H1 (cell line): ENCODE results near the gene ACVR2A. TPM values are rescaled to one million over a fixed set of nuclear protein-coding genes. Genes with fewer than 3 reads are reported as not detected.

ENCODE experiments used
- CTCF ChIA-PET: fragments of 300-600 bp; sonication (Branson Sonifier 250); formaldehyde crosslinking; loops from one replicate; lab custom pipeline; 2021; ENCODE audit not compliant: partially characterized antibody; lab: Charles Lee
- POLR2A ChIA-PET: fragments of 300-600 bp; sonication (Branson Sonifier 250); formaldehyde crosslinking; loops from one replicate; lab custom pipeline; 2021; ENCODE audit warnings: inconsistent platforms; ENCODE audit not compliant: partially characterized antibody; lab: Charles Lee
- DNase-seq, 2 experiments: peaks; one replicate each; pipeline versions ENCODE4 v3.0.0 to v3.0.0-alpha.2; 2010 to 2022; ENCODE audit warnings: low spot score in 2 of 2, low read depth in 1 of 2, mixed read lengths in 1 of 2
- FAIRE-seq: peaks from 2 replicates; lab custom pipeline; 2011; peaks lifted over from hg19 to GRCh38; lab: Jason Lieb, UNC
- H2AFZ ChIP-seq: 2 replicates; pipeline ENCODE4 v1.8.1; 2012; ENCODE audit warnings: low read length, inconsistent platforms
- H2AK5ac ChIP-seq: 2 replicates; pipeline ENCODE4 v1.6.1; 2013; ENCODE audit warnings: low read depth, low read length
- H2BK120ac ChIP-seq: replicated peaks from 2 replicates; pipeline ENCODE3; 2013; ENCODE audit warnings: low read depth, low read length, inconsistent platforms
- H2BK12ac ChIP-seq: 2 replicates; pipeline ENCODE4 v1.6.1; 2013; ENCODE audit warnings: low read depth, low read length
- H2BK15ac ChIP-seq: 2 replicates; pipeline ENCODE4 v1.6.1; 2013; ENCODE audit warnings: low read length
- H2BK20ac ChIP-seq: 2 replicates; pipeline ENCODE4 v1.6.1; 2013; ENCODE audit warnings: low read length
- H2BK5ac ChIP-seq: 2 replicates; pipeline ENCODE4 v1.6.1; 2013; ENCODE audit warnings: low read depth, low read length
- H3K14ac ChIP-seq: 2 replicates; pipeline ENCODE4 v1.6.1; 2013; ENCODE audit warnings: inconsistent platforms; ENCODE audit not compliant: insufficient read length
- H3K18ac ChIP-seq: 2 replicates; pipeline ENCODE4 v1.6.1; 2013; ENCODE audit warnings: low read length; ENCODE audit errors: extremely low read depth
- H3K23ac ChIP-seq: 2 replicates; pipeline ENCODE4 v1.6.1; 2013; ENCODE audit warnings: inconsistent platforms; ENCODE audit not compliant: insufficient read length
- H3K23me2 ChIP-seq: 2 replicates; pipeline ENCODE4 v1.6.1; 2013; ENCODE audit warnings: low read depth, low read length
- H3K27ac ChIP-seq: 2 replicates; pipeline ENCODE4 v1.6.1; 2011; ENCODE audit warnings: low read depth, low read length, inconsistent platforms
- H3K27me3 ChIP-seq, 4 experiments: replicated peaks in 1 of 4; 1 replicate in 1 of 4; 2 replicates in 3 of 4; pipeline versions ENCODE4 v1.6.1 to v1.8.1; 2011 to 2013; ENCODE audit warnings: low read length in 3 of 4, mild to moderate bottlenecking in 3 of 4, inconsistent platforms in 2 of 4, mixed read lengths in 2 of 4, moderate library complexity in 1 of 4; ENCODE audit not compliant: control insufficient read depth in 3 of 4, insufficient read depth in 3 of 4; ENCODE audit errors: extremely low read depth in 1 of 4
- H3K36me3 ChIP-seq, 4 experiments: 2 replicates each; pipeline versions ENCODE4 v1.6.1 to v1.8.1; 2011 to 2013; ENCODE audit warnings: mild to moderate bottlenecking in 4 of 4, low read length in 3 of 4, moderate library complexity in 2 of 4, control low read depth in 1 of 4, inconsistent platforms in 1 of 4; ENCODE audit not compliant: insufficient read depth in 4 of 4, control insufficient read depth in 2 of 4
- H3K4ac ChIP-seq: replicated peaks from 2 replicates; pipeline ENCODE3; 2013; ENCODE audit warnings: low read length, low read depth, mixed read lengths, inconsistent platforms; ENCODE audit not compliant: insufficient read length
- H3K4me1 ChIP-seq, 4 experiments: replicated peaks in 1 of 4; 1 replicate in 1 of 4; 2 replicates in 3 of 4; pipeline versions ENCODE4 v1.6.1 to v1.8.1; 2011 to 2013; ENCODE audit warnings: low read length in 3 of 4, inconsistent platforms in 2 of 4, mixed read lengths in 1 of 4; ENCODE audit not compliant: insufficient read depth in 4 of 4, control insufficient read depth in 3 of 4
- H3K4me2 ChIP-seq, 2 experiments: 2 replicates each; pipeline versions ENCODE4 v1.6.1 to v1.8.1; 2011 to 2013; ENCODE audit warnings: low read depth in 2 of 2, low read length in 2 of 2, control low read depth in 1 of 2, inconsistent platforms in 1 of 2, mild to moderate bottlenecking in 1 of 2; ENCODE audit not compliant: insufficient read depth in 1 of 2
- H3K4me3 ChIP-seq, 4 experiments: fragments of 200-600, 300-600 bp in 1 of 4; sonication (generic), shearing (Covaris generic), sonication (Bioruptor Twin) in 1 of 4; 2 replicates each; pipeline versions ENCODE4 v1.5.1 to v1.8.1; 2011 to 2016; ENCODE audit warnings: low read length in 4 of 4, low read depth in 3 of 4, control low read depth in 2 of 4, inconsistent platforms in 2 of 4, mild to moderate bottlenecking in 2 of 4, mixed read lengths in 1 of 4, moderate library complexity in 1 of 4; ENCODE audit not compliant: insufficient read depth in 2 of 4; ENCODE audit errors: extremely low read depth in 1 of 4
- H3K56ac ChIP-seq: replicated peaks from 2 replicates; pipeline ENCODE3; 2013; ENCODE audit warnings: low read depth, mild to moderate bottlenecking, mixed read lengths, low read length, inconsistent platforms; ENCODE audit not compliant: insufficient read length
- H3K79me1 ChIP-seq: 2 replicates; pipeline ENCODE4 v1.6.1; 2013; ENCODE audit warnings: low read depth, low read length, control low read depth
- H3K79me2 ChIP-seq, 2 experiments: 2 replicates each; pipeline versions ENCODE4 v1.6.1 to v1.8.1; 2012 to 2013; ENCODE audit warnings: low read length in 2 of 2, mild to moderate bottlenecking in 2 of 2, inconsistent platforms in 1 of 2; ENCODE audit not compliant: insufficient read depth in 2 of 2, control insufficient read depth in 1 of 2
- H3K9ac ChIP-seq, 4 experiments: replicated peaks in 1 of 4; 1 replicate in 1 of 4; 2 replicates in 3 of 4; pipeline versions ENCODE4 v1.6.1 to v1.8.1; 2011 to 2013; ENCODE audit warnings: low read depth in 3 of 4, low read length in 3 of 4, control low read depth in 2 of 4, mild to moderate bottlenecking in 2 of 4, moderate library complexity in 2 of 4, inconsistent platforms in 1 of 4; ENCODE audit errors: extremely low read depth in 1 of 4
- H3K9me3 ChIP-seq, 2 experiments: 2 replicates each; pipeline versions ENCODE4 v1.6.1 to v1.8.1; 2012 to 2013; ENCODE audit warnings: mild to moderate bottlenecking in 2 of 2, moderate library complexity in 2 of 2, control low read depth in 1 of 2, inconsistent platforms in 1 of 2, low read depth in 1 of 2, low read length in 1 of 2, mixed read lengths in 1 of 2; ENCODE audit not compliant: insufficient read depth in 2 of 2
- H4K20me1 ChIP-seq, 2 experiments: replicated peaks in 1 of 2; 2 replicates each; pipeline versions ENCODE3 to v1.8.1; 2011 to 2013; ENCODE audit warnings: inconsistent platforms in 2 of 2, low read length in 2 of 2, mild to moderate bottlenecking in 1 of 2; ENCODE audit not compliant: insufficient read depth in 2 of 2, control insufficient read depth in 1 of 2
- H4K5ac ChIP-seq: 2 replicates; pipeline ENCODE4 v1.6.1; 2013; ENCODE audit warnings: low read length, low read depth, mixed read lengths, inconsistent platforms; ENCODE audit not compliant: insufficient read length
- H4K8ac ChIP-seq: 2 replicates; pipeline ENCODE4 v1.8.0; 2013; ENCODE audit warnings: mild to moderate bottlenecking, moderate library complexity, low read length, inconsistent platforms; ENCODE audit not compliant: insufficient read depth; ENCODE audit errors: extremely low read depth
- H4K91ac ChIP-seq: replicated peaks from 2 replicates; pipeline ENCODE3; 2013; ENCODE audit warnings: low read length, mixed read lengths, inconsistent platforms; ENCODE audit not compliant: insufficient read length
- ASH2L ChIP-seq: fragments of 200-600, 300-600 bp; sonication (generic); IDR thresholded peaks from one replicate; pipeline ENCODE4 v1.7.1; 2017; ENCODE audit warnings: low read length
- BRCA1 ChIP-seq: IDR thresholded peaks from 2 replicates; pipeline ENCODE4 v1.6.1; 2012; ENCODE audit warnings: low read depth, low read length, improper control_type of control experiment
- EGR1 ChIP-seq: IDR thresholded peaks from 2 replicates; pipeline ENCODE4 v1.6.1; 2011; ENCODE audit warnings: low read depth, low read length, borderline replicate concordance
- GABPA ChIP-seq: IDR thresholded peaks from 2 replicates; pipeline ENCODE4 v1.6.1; 2011; ENCODE audit warnings: mild to moderate bottlenecking, low read length, moderate library complexity, borderline replicate concordance; ENCODE audit not compliant: insufficient read depth
- KDM5A ChIP-seq: fragments of 200-600 bp; IDR thresholded peaks from 2 replicates; pipeline ENCODE4 v1.7.1; 2012; ENCODE audit warnings: mild to moderate bottlenecking, low read length, inconsistent platforms, mixed read lengths
- PHF8 ChIP-seq: fragments of 200-600 bp; sonication (generic); conservative IDR thresholded peaks from 2 replicates; pipeline ENCODE4 v1.7.1; 2012; ENCODE audit warnings: low read depth, mild to moderate bottlenecking, inconsistent platforms, low read length, moderate library complexity
- SAP30 ChIP-seq: fragments of 300-600 bp; sonication (generic); IDR thresholded peaks from 2 replicates; pipeline ENCODE4 v1.7.1; 2012; ENCODE audit warnings: low read length, moderate library complexity, mild to moderate bottlenecking, inconsistent platforms; ENCODE audit not compliant: insufficient read depth, insufficient replicate concordance
- SIN3A ChIP-seq, 2 experiments: IDR thresholded peaks in 1 of 2; conservative IDR thresholded peaks in 1 of 2; 2 replicates each; pipeline ENCODE4 v1.6.1; 2011 to 2012; ENCODE audit warnings: low read length in 2 of 2, improper control_type of control experiment in 1 of 2, low read depth in 1 of 2, mild to moderate bottlenecking in 1 of 2
- SUZ12 ChIP-seq: fragments of 200-600 bp; sonication (generic); IDR thresholded peaks from 2 replicates; pipeline ENCODE4 v1.6.1; 2012; ENCODE audit warnings: mild to moderate bottlenecking, inconsistent platforms, low read length, moderate library complexity, mixed read lengths
- TEAD4 ChIP-seq: IDR thresholded peaks from 2 replicates; pipeline ENCODE4 v1.6.1; 2012; ENCODE audit warnings: low read depth, low read length, inconsistent platforms, mixed read lengths
- polyA plus RNA-seq, 7 experiments: library from polyadenylated mRNA; depleted of rRNA in 3 of 7; stranded (reverse) in 5 of 7; unstranded in 2 of 7; fragments of >200 nt in 5 of 7; fragments of 200-250 nt in 2 of 7; gene quantifications; 1 replicate in 5 of 7; 2 replicates in 1 of 7; 4 replicates in 1 of 7; pipeline versions ENCODE4 v1.2.1 to v1.2.3, GENCODE V29; 2011 to 2013; ENCODE audit warnings: missing spikeins in 2 of 7, mixed read lengths in 2 of 7
- total RNA-seq: library from RNA; stranded (reverse); fragmentation: NEBNext Ultra II Directional; extraction: Animal tissue kit (Norgen Biotek cat#: 25700); gene quantifications from 2 replicates; pipeline ENCODE4 v1.2.1, GENCODE V29; 2021
- TF ChIP-seq, protein P1 (sequence below): IDR thresholded peaks from 2 replicates; pipeline ENCODE4 v1.6.1; 2012; ENCODE audit warnings: low read length, inconsistent platforms
- TF ChIP-seq, protein P2 (sequence below): IDR thresholded peaks from 2 replicates; pipeline ENCODE4 v1.6.1; 2012; ENCODE audit warnings: inconsistent platforms

The ACVR2A gene
- total and polyA plus RNA-seq, 2 of the 8 experiments (the other 6 are each of a cell fraction or from before 2014, with no cell fraction given), result 3.4 to 18.1 TPM

DNA sequence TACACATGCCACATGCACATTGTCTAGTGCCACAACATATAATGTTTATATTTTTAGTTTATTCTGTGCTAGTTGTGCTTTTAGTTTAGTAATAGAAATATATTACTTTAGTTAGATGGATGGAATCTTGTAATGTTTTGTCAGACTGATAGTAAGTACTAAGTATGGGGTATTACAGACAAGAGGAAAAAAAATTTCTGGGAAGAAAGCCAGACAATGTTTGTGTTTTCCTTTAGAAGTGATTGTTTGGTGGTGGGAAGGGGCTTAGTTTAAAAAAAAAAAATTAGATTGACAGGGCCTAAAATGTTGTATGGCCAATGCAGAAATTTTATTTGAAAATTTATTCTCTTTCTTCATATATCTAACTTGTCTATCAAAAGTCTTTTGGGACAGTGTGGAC is 37.8 kb downstream of the ACVR2A start:
- Histone ChIP-seq H3K4me1 (peaks cover 0 to 4% (median 0%) of the 10 kb centered on the region in 4 experiments; a peak in 1 of 7 replicates), H2BK120ac (no peak overlapping the region), H3K4me2 (no peak overlapping the region), H3K9me3 (no peaks in the 10 kb centered on the region), H2BK20ac (no peak overlapping the region), H3K79me1 (no peaks in the 10 kb centered on the region), H3K79me2 (peaks cover 0 to 95% of the 10 kb centered on the region in 2 experiments; a peak in 2 of 4 replicates), H2AFZ (no peak overlapping the region), H4K20me1 (peaks cover 0 to 2% of the 10 kb centered on the region in 2 experiments), H3K14ac (no peak overlapping the region), H3K23ac (no peak overlapping the region), H3K4me3 (no peak overlapping the region), H4K91ac (no peak overlapping the region), H3K9ac (no peak overlapping the region), H2AK5ac (no peak overlapping the region), H2BK12ac (no peak overlapping the region), H3K27ac (no peak overlapping the region), H2BK5ac (no peak overlapping the region), H4K8ac (no peak overlapping the region), H3K23me2 (no peaks in the 10 kb centered on the region; the same call in 1 of the 2 replicates), H3K36me3 (no peaks in the 10 kb centered on the region), H3K56ac (no peak overlapping the region), H4K5ac (no peak overlapping the region), H3K18ac (no peak overlapping the region), H2BK15ac (no peak overlapping the region), H3K4ac (no peak overlapping the region), H3K27me3 (no peaks in the 10 kb centered on the region)
- FAIRE-seq, result no peak
- no peak for DNase-seq
- POLR2A ChIA-PET, result no interaction called here
- CTCF ChIA-PET, result no interaction called here
- TF ChIP-seq KDM5A (no peak), TEAD4 (no peak), ASH2L (no peak), EGR1 (no peak), BRCA1 (no peak), SIN3A (conservative IDR thresholded peaks at IDR 0.05 in 1 of 2, IDR thresholded peaks at IDR 0.05 in 1 of 2; ENCODE audit: low read depth in 1 of 2, low read length in 2 of 2) (no peak), SAP30 (no peak), SUZ12 (no peak), GABPA (no peak), PHF8 (no peak)
- TF ChIP-seq, protein P1, sequence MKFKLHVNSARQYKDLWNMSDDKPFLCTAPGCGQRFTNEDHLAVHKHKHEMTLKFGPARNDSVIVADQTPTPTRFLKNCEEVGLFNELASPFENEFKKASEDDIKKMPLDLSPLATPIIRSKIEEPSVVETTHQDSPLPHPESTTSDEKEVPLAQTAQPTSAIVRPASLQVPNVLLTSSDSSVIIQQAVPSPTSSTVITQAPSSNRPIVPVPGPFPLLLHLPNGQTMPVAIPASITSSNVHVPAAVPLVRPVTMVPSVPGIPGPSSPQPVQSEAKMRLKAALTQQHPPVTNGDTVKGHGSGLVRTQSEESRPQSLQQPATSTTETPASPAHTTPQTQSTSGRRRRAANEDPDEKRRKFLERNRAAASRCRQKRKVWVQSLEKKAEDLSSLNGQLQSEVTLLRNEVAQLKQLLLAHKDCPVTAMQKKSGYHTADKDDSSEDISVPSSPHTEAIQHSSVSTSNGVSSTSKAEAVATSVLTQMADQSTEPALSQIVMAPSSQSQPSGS, result no peak
- TF ChIP-seq, protein P2, sequence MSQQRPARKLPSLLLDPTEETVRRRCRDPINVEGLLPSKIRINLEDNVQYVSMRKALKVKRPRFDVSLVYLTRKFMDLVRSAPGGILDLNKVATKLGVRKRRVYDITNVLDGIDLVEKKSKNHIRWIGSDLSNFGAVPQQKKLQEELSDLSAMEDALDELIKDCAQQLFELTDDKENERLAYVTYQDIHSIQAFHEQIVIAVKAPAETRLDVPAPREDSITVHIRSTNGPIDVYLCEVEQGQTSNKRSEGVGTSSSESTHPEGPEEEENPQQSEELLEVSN, result no peak
